Stomach (tissue), 4 donors: ENCODE results near the gene C2CD4A.

Experiments
- CTCF ChIP-seq, 7 experiments: fragments of 450-650 bp in 4 of 7; fragments of 200-600 bp in 3 of 7; sonication (generic) in 3 of 7; IDR thresholded peaks; one replicate each; pipeline ENCODE4 v1.5.1; 2016 to 2019; ENCODE audit warnings: antibody characterized with exemption in 7 of 7, control low read depth in 2 of 7, mild to moderate bottlenecking in 1 of 7
- POLR2A ChIP-seq, 4 donors: fragments of 450-650 bp; IDR thresholded peaks; one replicate each; pipeline ENCODE4 v1.6.1; 2016; ENCODE audit warnings: antibody characterized with exemption in 4 of 4, control low read depth in 2 of 4, mild to moderate bottlenecking in 1 of 4, moderate library complexity in 1 of 4

GRCh38 chr15:62026487-62027262, 40.1 kb upstream of the C2CD4A start:
- TF ChIP-seq POLR2A (IDR thresholded peaks at IDR 0.05) (no peak), CTCF (IDR thresholded peaks at IDR 0.05) (no peak)
